HG02571 (cell line): ENCODE measurements around the gene LINGO1.

Experiments
- ATAC-seq: cut with Tn5 transposase; IDR thresholded peaks from one replicate; pipeline ENCODE4 v1.9.1; 2021; ENCODE audit warnings: mild to moderate bottlenecking, moderate library complexity; ENCODE audit not compliant: unreplicated experiment

Gene LINGO1

DNA sequence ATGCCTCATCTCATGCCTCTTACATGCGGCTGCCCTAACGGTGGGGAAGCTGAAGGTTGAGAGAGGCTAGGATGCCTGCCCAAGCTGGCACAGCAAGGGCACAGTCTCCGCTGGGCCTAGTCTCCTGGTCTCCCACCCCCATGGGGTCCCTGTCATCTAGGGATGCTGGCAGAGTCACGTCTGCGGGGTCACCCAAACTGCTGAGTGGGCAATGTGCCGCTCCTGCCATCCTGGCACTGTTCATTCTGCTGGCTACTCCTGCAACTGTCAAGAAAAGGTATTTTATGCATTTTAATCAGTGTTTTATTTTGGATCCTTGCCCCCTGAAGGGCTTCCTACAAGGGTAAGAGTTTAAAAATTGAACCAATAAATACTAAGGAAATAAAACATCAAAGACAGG lies 12.8 kb downstream of the LINGO1 start:
- no peak for ATAC-seq

DNA sequence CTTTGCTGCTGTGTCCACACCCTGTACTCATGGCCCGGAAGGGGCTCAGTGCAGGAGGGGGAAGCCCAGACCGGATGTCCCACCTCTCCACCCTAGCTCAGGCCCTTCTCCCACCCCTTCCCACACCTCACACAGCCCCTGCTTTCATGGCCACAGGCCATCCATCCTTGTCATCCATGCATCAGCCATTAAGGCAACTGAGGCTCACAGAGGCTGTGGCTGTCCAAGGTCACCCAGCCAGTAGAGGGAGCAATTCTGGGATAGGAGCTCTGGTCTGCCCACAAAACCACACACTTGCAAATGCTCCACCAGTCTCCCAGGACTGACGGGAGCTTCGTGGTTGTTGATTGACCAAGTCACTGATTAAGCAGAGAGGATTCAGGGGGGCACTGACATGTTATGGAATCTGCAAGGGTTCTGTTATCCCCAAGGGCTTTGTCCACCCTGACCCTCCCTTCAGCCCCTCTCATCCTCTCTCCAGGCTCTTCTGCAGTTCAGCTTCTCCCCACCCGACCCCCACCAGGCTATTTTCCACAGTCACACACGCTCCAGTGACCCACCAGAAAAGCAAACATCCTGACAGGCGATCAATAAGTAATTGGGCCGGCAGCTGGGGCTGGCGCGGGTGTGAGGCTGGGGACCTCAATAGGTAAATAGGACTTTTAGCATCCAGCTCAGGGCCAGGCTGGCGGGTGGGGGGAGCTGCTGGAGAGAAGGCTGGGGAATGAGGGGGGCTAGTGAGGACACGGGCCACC lies 15.1 kb downstream of the LINGO1 start:
- ATAC-seq, result no peak

DNA sequence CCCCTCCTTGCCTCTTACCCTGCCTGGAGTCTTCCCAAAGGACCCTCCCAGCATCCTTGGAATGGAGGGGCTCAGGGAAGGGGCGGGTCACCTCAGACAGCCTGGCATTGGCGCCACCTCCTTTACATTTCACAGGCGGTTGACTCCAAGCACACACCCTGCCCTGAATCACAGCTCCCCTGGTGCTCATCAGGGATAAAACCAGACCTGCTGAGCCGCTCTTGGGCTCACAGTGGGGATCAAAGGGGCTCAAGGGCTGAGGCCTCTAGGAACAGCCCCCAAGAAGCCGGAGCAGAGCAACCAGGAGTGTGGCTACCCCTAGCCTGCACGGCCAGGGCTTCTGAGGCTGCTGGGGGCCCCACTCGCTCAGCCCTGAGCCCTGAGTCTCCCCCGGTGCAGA lies 16.6 kb downstream of the LINGO1 start:
- no peak for ATAC-seq

DNA sequence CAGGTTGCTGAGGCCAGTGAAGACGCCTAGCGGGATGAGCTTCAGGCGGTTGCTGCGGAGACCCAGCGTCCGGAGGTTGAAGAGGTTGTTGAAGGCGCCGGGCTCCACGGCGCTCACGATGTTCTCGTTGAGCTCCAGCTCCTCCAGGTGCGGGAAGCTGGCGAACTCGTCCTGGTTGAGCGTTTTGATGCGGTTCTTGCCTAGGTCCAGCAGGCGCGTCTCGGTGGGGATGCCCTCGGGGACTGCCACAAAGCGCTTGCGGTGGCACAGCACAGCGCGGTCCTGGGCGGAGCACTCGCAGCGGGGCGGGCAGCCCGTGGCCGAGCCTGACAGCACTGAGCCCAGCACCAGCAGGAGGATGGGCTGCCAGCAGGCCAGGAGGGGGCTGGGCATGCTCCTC lies 17.2 kb downstream of the LINGO1 start:
- ATAC-seq, result no peak

- no peak for ATAC-seq
Observed at GRCh38 chr15:77614251-77614806, 18.4 kb downstream of the LINGO1 start.

GRCh38 chr15:77613814-77614213 lies 18.9 kb downstream of the LINGO1 start:
- no peak for ATAC-seq

DNA sequence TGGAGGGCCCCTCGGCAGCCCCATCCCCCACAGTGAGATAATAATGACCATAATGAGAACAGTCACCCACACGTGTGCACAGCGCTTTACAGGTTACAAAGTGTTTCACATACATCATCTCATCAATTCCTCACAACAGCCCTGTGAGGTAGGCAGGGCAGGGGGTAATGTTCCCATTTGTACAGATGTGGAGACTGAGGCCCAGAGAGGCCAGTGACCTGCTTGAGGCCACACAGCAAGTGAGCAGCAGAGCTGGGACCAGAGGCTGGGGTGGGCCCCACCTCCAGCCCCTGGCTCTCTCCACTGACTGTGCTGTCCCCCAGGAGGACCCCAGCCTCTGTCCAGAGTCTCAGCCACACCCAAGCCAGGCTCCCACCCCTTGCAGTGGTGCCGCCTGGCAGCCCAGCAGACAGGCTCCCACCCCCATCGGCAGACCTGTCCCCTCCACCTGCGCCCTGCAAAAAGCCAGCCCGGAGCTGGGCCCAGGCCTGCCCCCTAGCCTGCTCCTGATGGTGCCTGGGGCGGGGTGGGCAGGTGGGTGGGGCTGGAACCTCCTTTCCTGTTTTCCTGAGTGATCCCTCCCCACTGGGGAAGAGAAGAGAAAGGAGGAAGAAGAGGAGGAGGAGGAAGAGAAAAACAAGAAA lies 19.6 kb downstream of the LINGO1 start:
- ATAC-seq, result no peak

GRCh38 chr15:77611767-77612166 lies 20.9 kb downstream of the LINGO1 start:
- no peak for ATAC-seq

- ATAC-seq, result no peak
Observed at GRCh38 chr15:77610731-77611130, 22.0 kb downstream of the LINGO1 start.

GRCh38 chr15:77609558-77609957 lies 23.2 kb downstream of the LINGO1 start:
- ATAC-seq, result no peak

GRCh38 chr15:77608774-77609173 lies 23.9 kb downstream of the LINGO1 start:
- no peak for ATAC-seq

- ATAC-seq, result no peak
Observed at GRCh38 chr15:77607894-77608261, 24.8 kb downstream of the LINGO1 start.

DNA sequence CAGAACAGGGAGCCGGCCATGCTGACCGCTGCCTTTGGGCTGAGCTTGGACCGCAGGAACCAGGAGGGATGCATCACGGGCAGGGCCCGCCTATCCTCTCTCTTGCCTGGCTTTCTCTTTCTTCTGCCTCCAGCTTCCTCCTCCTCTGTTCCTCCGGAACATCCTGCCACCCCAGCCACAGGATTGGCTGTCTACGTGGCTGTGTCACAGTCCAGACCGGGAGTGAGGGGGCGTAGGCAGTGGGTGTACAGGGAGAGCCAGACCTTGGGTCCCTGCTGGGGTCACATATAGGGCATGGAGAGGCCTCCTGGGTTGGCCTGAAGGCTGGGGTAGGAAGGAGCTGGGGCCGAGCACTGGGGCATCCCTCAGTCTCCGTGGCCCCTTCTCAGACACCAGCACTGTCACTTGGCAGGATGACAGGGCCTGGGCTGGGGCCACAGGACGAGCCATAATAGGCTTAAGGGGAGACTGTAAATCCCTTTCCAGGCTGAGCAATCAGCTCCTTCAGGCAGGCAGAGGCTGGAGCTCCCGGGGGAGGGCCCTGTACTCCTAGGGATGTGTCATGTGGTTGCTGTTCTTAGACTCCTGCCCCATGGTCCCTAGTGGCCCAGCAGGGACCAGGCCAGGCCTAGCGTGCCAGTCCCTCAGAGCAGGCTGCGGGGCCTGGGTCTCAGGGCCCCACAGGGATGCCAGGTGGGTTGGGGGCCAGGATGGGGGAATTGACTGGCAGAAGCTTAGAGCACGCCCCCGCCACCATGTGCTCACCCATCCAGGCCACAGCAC lies 25.4 kb downstream of the LINGO1 start:
- ATAC-seq, result no peak

DNA sequence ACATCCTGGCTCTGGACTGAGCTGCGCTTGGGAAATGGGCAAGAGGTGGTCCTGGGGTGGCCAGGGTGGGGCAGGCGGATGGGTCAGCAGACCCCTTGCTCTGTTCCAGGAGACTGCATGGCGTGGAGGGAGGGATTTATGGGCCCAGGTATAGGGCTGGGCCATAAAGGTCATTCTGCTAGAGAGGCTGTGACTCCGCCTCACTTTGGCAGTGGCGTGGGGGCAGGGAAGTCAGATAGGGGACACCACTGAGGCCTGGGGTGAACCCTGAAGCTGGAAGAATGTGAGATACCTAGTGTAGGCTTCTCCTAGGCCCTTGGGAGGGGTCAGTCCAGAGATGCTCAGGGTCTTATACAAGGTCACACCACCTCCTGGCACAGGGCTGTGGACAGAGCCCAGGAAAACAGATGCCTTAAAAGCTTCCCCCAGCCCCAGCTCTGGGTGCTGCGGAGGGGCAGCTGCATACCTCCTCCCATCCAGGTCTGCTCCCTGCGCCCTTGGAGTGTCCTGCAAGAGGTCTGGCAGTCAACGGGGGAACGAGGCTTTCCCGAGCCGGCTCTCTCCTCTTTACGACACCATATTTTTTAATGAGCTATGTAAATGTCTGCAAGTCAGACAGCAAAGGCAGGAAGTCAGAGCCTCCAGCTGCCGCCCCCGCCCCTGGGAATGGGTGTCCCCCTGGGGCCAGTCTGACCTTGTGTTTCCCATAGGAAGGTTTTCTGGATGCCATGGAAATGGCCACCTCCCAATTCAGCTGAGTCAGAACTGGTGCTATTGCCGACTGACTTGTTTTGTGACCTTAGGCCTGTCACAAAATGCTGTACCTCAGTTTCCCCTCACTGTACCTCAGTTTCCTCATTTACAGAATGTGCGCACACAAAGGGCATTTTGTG lies 26.3 kb downstream of the LINGO1 start:
- no peak for ATAC-seq

GRCh38 chr15:77605547-77605946 lies 27.2 kb downstream of the LINGO1 start:
- ATAC-seq, result no peak

- ATAC-seq, result no peak
Observed at GRCh38 chr15:77604973-77605372, 27.7 kb downstream of the LINGO1 start.

DNA sequence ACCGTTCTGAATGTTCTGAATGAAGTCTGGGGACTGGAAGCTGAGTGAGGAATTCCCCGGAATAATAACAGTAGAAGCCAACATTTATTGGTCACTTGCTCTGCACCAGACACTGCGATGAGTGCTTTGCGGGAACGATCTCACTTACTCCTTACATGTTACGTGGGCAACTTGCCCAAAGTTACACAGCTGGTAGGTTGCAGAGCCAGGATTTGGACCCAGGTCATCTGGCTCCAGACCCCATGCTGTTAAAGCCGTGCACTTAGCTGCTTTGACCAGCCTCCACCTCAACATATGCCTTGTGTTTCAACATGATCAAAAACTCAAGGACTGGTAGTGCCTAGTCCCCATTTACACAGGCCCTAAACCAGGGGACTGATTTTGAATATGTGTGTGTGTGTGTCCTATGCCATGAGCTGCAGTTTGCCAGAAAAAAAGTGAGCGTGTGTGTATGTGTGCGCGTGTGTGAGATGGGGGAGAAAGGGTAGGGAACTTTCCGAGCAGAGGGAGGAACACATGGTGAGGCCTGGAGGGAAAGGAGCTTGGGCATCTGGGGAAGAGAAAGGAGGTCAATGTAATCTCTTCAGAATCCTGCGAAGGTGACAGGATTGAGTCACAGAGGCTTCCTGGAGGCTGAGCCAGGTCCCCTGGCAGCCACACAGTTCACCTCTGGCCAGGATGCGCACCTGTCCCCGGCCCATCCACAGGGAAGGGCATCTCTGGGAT lies 28.9 kb downstream of the LINGO1 start:
- no peak for ATAC-seq

DNA sequence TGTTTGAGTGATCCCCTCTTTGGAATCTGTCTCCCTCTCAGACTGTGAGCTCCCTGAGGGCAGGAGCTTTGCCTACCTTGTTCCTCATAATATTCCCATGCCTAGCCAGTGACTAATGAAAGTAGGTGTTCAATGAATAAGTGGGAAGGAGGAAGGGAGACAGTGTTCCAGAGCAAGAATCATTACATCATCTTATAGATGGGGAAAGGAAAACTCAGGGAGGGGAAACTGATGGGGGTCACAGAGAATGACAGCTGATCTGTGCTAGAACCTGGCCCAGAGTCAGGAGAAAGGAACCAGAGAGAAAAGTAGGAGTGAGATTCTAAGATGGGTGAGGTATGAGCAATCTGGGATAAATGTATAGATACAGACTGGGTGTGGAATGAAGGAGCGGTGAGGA lies 29.9 kb downstream of the LINGO1 start:
- ATAC-seq, result no peak

DNA sequence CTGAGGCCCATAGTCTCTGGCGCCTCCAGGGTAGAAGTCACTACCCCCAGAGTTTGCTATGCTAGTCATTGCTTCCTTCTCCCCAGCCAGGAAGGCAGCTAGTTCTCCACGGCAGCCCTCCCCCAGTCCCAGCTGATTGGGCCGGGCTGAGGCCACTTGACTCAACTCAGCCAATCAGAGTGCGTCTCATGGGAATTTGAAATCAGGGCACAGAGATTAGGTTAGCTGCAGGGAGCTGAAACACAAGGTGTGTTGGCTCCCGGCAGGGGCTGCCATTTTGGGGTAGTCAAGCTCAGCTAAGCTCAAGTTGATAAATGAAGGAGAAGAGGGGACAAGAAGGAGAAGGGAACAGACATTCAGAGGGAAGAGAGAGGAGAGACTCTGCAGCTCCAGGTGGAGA lies 32.8 kb downstream of the LINGO1 start:
- no peak for ATAC-seq

GRCh38 chr15:77599357-77599756 lies 33.4 kb downstream of the LINGO1 start:
- no peak for ATAC-seq
